ENCODE measurements around the gene RALGAPB. TPM values are rescaled to one million over a fixed set of nuclear protein-coding genes. Genes with fewer than 3 reads are reported as not detected.
A peak's percentile ranks its signal among the peaks of the same experiment; 100 is the strongest.
"Not testable (repeated sequence)": the region's sequence is repeated elsewhere in the genome, so short reads cannot be mapped to it uniquely, and the experiment has no call there.

The RALGAPB gene
- total and polyA plus RNA-seq, 3 experiments from 2014 or later = 13.9 to 35.0 (median 33.8) TPM

DNA sequence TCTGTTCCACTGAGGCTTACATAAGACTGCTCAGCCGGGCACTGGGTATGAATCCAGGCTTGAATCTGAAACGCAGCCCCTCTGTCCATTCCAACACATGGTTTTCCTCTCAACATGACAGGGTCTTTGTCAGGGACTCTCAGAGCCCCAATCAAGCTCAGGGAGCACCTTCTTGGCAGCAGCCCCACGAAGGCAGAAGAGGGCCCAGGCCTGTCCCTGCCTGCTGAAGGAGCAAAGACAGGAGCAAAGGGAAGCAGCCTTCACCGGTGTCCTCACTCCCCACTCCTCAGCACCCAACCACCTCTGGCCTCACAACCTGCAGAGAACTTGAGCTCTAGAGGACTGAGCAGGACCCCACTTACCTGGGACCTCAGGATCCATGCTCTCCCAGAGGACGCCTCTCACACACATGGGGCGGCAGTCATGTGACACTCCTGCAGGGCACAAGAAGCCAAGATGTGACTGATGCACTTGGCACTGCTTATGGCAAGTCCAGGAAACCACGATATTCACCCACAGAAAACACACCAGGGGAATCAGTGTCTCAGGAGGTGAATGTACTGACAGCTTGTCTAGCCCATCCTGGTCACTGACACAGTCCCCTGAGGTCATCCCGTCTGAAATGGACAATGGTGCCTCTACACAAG lies 41.8 kb upstream of the RALGAPB start:
- H3K27me3 Mint-ChIP-seq = no peaks in the 10 kb centered on the region
- peak overlapping the region in 3 of 8 donors; percentile 62 to 99 (median 73) for H3K27ac Mint-ChIP-seq
- Histone ChIP-seq H3K4me1 (ENCODE audit: insufficient read depth, low read length) (peaks cover 26% of the 10 kb centered on the region), H3K9me3 (ENCODE audit: low read length) (no peaks in the 10 kb centered on the region), H3K4me3 (ENCODE audit: low read length) (no peak overlapping the region), H3K36me3 (ENCODE audit: insufficient read depth, low read length) (peaks cover 68% of the 10 kb centered on the region), H3K27ac (ENCODE audit: low read depth, low read length) (no peak overlapping the region), H3K27me3 (ENCODE audit: insufficient read depth, low read length, poor library complexity, severe bottlenecking) (no peaks in the 10 kb centered on the region)
- H3K36me3 Mint-ChIP-seq = peaks cover 6 to 89% (median 21%) of the 10 kb centered on the region in 3 donors
- no peak for DNase-seq
- ChIA-PET POLR2A (no interaction called here), CTCF (interaction anchor here (0.8 to 0.9 kb wide), 2 partner anchors 15 to 41 kb away, joined by 3 to 4 read pairs; partner anchors contain the start of gene RALGAPB)
- peak overlapping the region in 3 of 7 donors; percentile 32 to 69 (median 48) for H3K4me3 Mint-ChIP-seq
- no peaks in the 10 kb centered on the region for H3K9me3 Mint-ChIP-seq
- H3K4me1 Mint-ChIP-seq = peaks cover 39 to 78% (median 58%) of the 10 kb centered on the region in 3 donors

DNA sequence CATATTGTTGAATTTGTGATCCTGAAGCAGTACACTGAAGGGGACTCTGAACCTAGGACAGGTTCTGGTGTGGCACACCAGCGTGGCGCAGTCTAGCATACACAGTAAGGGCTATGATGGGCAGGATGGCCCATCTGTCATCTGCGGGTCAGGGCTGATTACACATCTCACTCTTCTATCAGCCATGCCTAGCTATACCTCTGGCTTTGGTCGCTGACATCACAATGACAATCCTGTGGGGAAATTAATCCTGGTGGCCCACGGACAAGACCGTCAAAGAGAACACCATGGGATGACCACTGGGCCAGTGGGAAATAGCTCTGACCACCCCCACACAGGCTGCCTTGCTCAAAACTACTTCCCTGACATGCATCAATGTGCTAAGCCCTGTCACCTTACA lies 40.4 kb upstream of the RALGAPB start:
- Histone ChIP-seq H3K36me3 (ENCODE audit: insufficient read depth, low read length) (peaks cover 54% of the 10 kb centered on the region), H3K27ac (ENCODE audit: low read depth, low read length) (no peak overlapping the region), H3K4me1 (ENCODE audit: insufficient read depth, low read length) (peaks cover 26% of the 10 kb centered on the region), H3K9me3 (ENCODE audit: low read length) (no peaks in the 10 kb centered on the region), H3K4me3 (ENCODE audit: low read length) (no peak overlapping the region), H3K27me3 (ENCODE audit: insufficient read depth, low read length, poor library complexity, severe bottlenecking) (no peaks in the 10 kb centered on the region)
- Mint-ChIP-seq H3K9me3 (no peaks in the 10 kb centered on the region), H3K27me3 (no peaks in the 10 kb centered on the region), H3K36me3 (peaks cover 6 to 74% (median 17%) of the 10 kb centered on the region in 3 donors), H3K4me3 (peak overlapping the region in 6 of 7 donors; percentile 21 to 56 (median 42)), H3K27ac (peak overlapping the region; percentile 38 to 99 (median 82)), H3K4me1 (peaks cover 33 to 69% (median 51%) of the 10 kb centered on the region in 3 donors)
- CTCF ChIA-PET = interaction anchor here (1.3 kb wide), 1 partner anchor 41 kb away, joined by 5 read pairs; the partner anchor contains the start of gene RALGAPB
- no peak for DNase-seq
- POLR2A ChIA-PET = no interaction called here

DNA sequence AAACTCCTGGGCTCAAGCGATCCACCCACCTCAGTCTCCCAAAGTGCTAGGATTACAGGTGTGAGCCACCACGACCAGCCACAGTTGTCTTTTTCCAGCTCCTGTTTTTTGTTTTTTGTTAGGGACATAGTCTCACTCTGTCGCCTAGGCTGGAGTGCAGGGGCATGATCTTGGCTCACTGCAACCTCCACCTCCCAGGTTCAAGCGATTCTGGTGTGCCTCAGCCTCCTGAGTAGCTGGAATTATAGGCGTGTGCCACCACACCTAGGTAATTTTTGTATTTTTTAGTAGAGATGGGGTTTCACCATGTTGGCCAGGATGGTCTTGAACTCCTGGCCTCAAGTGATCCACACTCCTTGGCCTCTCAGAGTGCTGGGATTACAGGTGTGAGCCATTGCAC lies 39.8 kb upstream of the RALGAPB start:
- POLR2A ChIA-PET; H3K4me3 ChIP-seq (ENCODE audit: low read length); H3K27me3 Mint-ChIP-seq; DNase-seq; H3K27me3 ChIP-seq (ENCODE audit: insufficient read depth, low read length, poor library complexity, severe bottlenecking); H3K27ac ChIP-seq (ENCODE audit: low read depth, low read length); H3K9me3 Mint-ChIP-seq; H3K9me3 ChIP-seq (ENCODE audit: low read length): not testable (repeated sequence)
- H3K36me3 Mint-ChIP-seq = peaks cover 6 to 69% (median 13%) of the 10 kb centered on the region in 3 donors
- Histone ChIP-seq H3K36me3 (ENCODE audit: insufficient read depth, low read length) (peaks cover 48% of the 10 kb centered on the region), H3K4me1 (ENCODE audit: insufficient read depth, low read length) (peaks cover 26% of the 10 kb centered on the region)
- H3K4me1 Mint-ChIP-seq = peaks cover 32 to 64% (median 47%) of the 10 kb centered on the region in 3 donors
- peak overlapping the region in 6 of 8 donors; percentile 81 to 99 (median 98) for H3K27ac Mint-ChIP-seq
- CTCF ChIA-PET = interaction anchor here (1.3 to 3.1 kb wide), 2 partner anchors 15 to 40 kb away, joined by 5 to 85 read pairs; partner anchors contain the start of gene RALGAPB
- H3K4me3 Mint-ChIP-seq = peak overlapping the region in 6 of 7 donors; percentile 8 to 97 (median 62)

DNA sequence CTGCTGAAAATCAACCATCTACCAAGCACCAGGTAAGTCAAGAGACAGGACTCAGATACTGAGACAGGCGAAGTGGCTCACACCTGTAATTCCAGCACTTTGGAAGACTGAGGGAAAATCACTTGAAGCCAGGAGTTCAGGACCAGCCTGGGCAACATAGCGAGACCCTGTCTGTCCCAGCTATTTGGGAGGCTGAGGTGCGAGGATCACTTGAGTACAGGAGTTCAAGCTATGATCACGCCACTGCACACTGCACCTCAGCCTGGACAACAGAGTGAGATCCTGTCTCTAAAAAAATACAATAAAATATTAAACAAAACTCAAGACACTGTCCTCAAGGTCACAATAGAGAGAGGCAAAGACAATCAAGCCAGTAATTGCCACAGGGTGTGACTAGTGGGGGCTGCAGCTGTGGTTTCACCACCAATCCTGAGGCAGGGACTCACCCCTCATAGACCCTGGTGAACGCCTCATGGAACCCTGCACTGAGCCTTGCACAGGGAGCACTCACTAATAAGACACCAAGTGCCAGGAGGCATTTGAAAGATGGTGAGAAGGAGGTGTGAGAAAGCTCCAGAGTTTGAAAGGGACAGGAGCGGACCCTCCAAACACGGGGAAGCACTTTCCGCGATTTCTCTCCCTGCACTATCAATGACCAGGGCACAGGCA lies 39.2 kb upstream of the RALGAPB start:
- H3K27ac Mint-ChIP-seq = peak overlapping the region; percentile 95 to 99 (median 98)
- POLR2A ChIA-PET = interaction anchor here (2.3 kb wide), 2 partner anchors 14 to 40 kb away, joined by 31 to 44 read pairs; partner anchors contain the start of gene RALGAPB
- no peak for DNase-seq
- CTCF ChIA-PET = interaction anchor here (1.2 to 3.1 kb wide), 3 partner anchors 15 to 397 kb away, joined by 3 to 85 read pairs (median 3); no protein-coding TSS in a partner anchor
- no peaks in the 10 kb centered on the region for H3K27me3 ChIP-seq (ENCODE audit: insufficient read depth, low read length, poor library complexity, severe bottlenecking)
- peak overlapping the region; percentile 96 to 99 (median 97) for H3K4me3 Mint-ChIP-seq
- peaks cover 6 to 63% (median 13%) of the 10 kb centered on the region in 3 donors for H3K36me3 Mint-ChIP-seq
- no peaks in the 10 kb centered on the region for H3K9me3 ChIP-seq (ENCODE audit: low read length)
- H3K9me3 Mint-ChIP-seq = no peaks in the 10 kb centered on the region
- H3K27ac ChIP-seq (ENCODE audit: low read depth, low read length) = peak overlapping the region; percentile 77
- peaks cover 29 to 61% (median 47%) of the 10 kb centered on the region in 3 donors for H3K4me1 Mint-ChIP-seq
- peak overlapping the region; percentile 93 for H3K4me3 ChIP-seq (ENCODE audit: low read length)
- H3K4me1 ChIP-seq (ENCODE audit: insufficient read depth, low read length) = peaks cover 26% of the 10 kb centered on the region
- H3K27me3 Mint-ChIP-seq = no peaks in the 10 kb centered on the region
- H3K36me3 ChIP-seq (ENCODE audit: insufficient read depth, low read length) = peaks cover 42% of the 10 kb centered on the region

DNA sequence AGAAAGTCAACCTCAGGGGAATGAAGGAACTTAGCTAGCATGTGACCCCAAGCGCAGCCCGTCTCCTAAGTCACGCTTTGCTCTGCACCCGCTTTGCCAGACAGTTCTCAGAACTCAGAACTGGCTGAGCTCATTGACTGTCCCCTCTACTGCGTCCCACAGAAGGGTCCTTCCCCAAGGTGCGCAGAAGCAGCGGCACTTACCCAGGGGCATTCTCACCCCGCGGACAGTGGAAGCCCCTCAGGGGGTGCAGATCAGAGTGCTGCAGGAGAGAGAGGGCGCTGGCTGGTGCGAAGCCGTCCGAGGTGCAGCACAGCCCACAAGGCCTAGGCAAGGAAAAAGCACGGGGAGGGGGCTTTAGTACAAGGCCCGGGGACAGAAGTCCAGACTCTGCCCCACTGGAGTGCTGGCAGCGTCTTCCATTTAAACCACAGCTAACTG lies 38.3 kb upstream of the RALGAPB start:
- H3K36me3 Mint-ChIP-seq = peaks cover 6 to 54% (median 9%) of the 10 kb centered on the region in 3 donors

DNA sequence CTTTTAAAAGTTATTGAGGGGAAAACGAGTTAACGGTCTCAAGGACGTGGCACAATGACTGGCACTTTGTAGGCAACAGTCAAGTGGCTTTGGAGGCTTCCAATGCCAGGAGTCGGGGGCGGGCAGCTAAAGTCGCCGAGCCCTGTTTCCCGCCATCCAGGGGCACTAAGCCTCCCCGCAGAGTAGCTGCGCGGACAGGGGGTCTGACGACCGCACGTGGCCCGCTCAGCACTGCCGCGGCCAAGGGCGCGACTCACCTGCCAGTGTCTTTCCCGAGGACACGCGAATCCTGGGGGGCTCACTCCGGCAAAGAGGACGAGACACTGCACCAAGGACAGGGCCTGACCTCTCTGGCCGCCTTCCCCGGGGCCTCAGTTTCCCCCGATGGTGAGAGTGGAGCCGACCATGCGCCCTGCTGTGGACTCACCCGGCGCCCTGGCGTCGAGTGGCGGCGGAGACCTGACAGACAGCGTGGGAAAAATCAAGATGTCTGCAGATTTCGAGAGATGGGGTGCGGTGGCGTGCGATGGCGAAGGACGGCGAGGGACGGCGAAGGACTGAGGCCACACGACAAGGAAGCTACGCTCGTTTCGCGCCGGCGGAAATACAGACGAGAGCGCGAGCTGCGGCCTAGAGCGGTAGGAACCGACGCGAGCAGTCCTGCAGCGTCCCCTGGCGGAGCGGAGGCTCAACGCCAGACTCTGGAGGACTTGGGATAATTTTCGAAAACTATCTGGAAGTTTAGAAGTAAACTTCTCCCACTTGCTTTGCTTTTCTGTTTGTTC lies 37.7 kb upstream of the RALGAPB start, which contains the start of gene SNHG17:
Gene SNHG17, minus strand, starts transcription at position 559 of the 785 bp plus-strand sequence.
- Mint-ChIP-seq H3K9me3 (no peaks in the 10 kb centered on the region), H3K27ac (peak within 1 kb of the TSS; percentile 95 to 99 (median 98)), H3K27me3 (peaks cover 6 to 12% of the 10 kb centered on the region in 2 donors), H3K4me3 (peak within 1 kb of the TSS; percentile 96 to 99 (median 97)), H3K4me1 (peaks cover 29 to 47% (median 41%) of the 10 kb centered on the region in 3 donors), H3K36me3 (peaks cover 5 to 48% (median 10%) of the 10 kb centered on the region in 3 donors)
- CTCF ChIA-PET = interaction anchor here (0.8 to 3.1 kb wide), 13 partner anchors 9 to 460 kb away, joined by 3 to 85 read pairs (median 4); partner anchors contain the start of gene RALGAPB
- peak; percentile 83 to 92 (median 85) for DNase-seq
- peaks cover 26% of the 10 kb centered on the region for H3K4me1 ChIP-seq (ENCODE audit: insufficient read depth, low read length)
- no peaks in the 10 kb centered on the region for H3K27me3 ChIP-seq (ENCODE audit: insufficient read depth, low read length, poor library complexity, severe bottlenecking)
- peak within 1 kb of the TSS; percentile 93 for H3K4me3 ChIP-seq (ENCODE audit: low read length)
- H3K27ac ChIP-seq (ENCODE audit: low read depth, low read length) = peak within 1 kb of the TSS; percentile 77
- peaks cover 29% of the 10 kb centered on the region for H3K36me3 ChIP-seq (ENCODE audit: insufficient read depth, low read length)
- H3K9me3 ChIP-seq (ENCODE audit: low read length) = no peaks in the 10 kb centered on the region
- POLR2A ChIA-PET = interaction anchor here (1.5 to 2.3 kb wide), 3 partner anchors 9 to 38 kb away, joined by 3 to 44 read pairs (median 31); partner anchors contain the start of gene RALGAPB

More for the DNA sequence above, 38.3 kb upstream of the RALGAPB start:
- peak in 4 of 5 donors; percentile 3 to 46 (median 17) for DNase-seq
- Histone ChIP-seq H3K27ac (ENCODE audit: low read depth, low read length) (peak overlapping the region; percentile 77), H3K27me3 (ENCODE audit: insufficient read depth, low read length, poor library complexity, severe bottlenecking) (no peaks in the 10 kb centered on the region), H3K9me3 (ENCODE audit: low read length) (no peaks in the 10 kb centered on the region), H3K4me1 (ENCODE audit: insufficient read depth, low read length) (peaks cover 26% of the 10 kb centered on the region), H3K4me3 (ENCODE audit: low read length) (peak overlapping the region; percentile 93), H3K36me3 (ENCODE audit: insufficient read depth, low read length) (peaks cover 34% of the 10 kb centered on the region)
- Mint-ChIP-seq H3K9me3 (no peaks in the 10 kb centered on the region), H3K4me3 (peak overlapping the region; percentile 96 to 99 (median 97)), H3K27me3 (peaks cover 6 to 9% of the 10 kb centered on the region in 2 donors), H3K4me1 (peaks cover 29 to 52% (median 41%) of the 10 kb centered on the region in 3 donors), H3K27ac (peak overlapping the region; percentile 95 to 99 (median 98))
- ChIA-PET POLR2A (interaction anchor here (1.5 to 2.3 kb wide), 3 partner anchors 10 to 39 kb away, joined by 3 to 44 read pairs (median 31); partner anchors contain the start of gene RALGAPB), CTCF (interaction anchor here (1.2 to 3.1 kb wide), 7 partner anchors 10 to 460 kb away, joined by 3 to 85 read pairs (median 4); partner anchors contain the start of gene RALGAPB)

DNA sequence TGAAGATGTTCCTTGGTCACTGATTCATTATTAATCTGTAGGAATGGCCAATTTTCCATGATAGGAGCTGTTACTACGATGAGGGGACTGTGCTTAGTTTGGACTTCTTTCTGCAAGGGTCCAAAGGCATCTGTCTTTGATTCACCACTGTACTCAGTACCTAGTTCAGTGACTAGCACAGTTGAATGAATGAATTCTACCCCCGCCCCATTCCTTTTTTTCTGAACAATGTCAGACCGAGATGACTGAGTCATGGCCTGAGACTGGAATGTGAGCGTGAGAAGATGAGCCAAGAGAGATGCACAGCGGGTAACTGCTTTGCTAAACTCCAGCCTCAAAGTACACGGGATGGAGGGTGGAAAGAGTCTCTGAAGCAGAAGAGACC lies 37.1 kb upstream of the RALGAPB start:
- Mint-ChIP-seq H3K36me3 (peaks cover 5 to 46% (median 10%) of the 10 kb centered on the region in 3 donors), H3K9me3 (no peaks in the 10 kb centered on the region), H3K4me1 (peaks cover 29 to 47% (median 40%) of the 10 kb centered on the region in 3 donors), H3K27ac (peak overlapping the region; percentile 95 to 99 (median 98)), H3K4me3 (peak overlapping the region; percentile 96 to 99 (median 97)), H3K27me3 (peaks cover 8 to 14% of the 10 kb centered on the region in 2 donors)
- Histone ChIP-seq H3K4me3 (ENCODE audit: low read length) (peak overlapping the region; percentile 93), H3K27ac (ENCODE audit: low read depth, low read length) (no peak overlapping the region), H3K9me3 (ENCODE audit: low read length) (no peaks in the 10 kb centered on the region), H3K27me3 (ENCODE audit: insufficient read depth, low read length, poor library complexity, severe bottlenecking) (no peaks in the 10 kb centered on the region), H3K4me1 (ENCODE audit: insufficient read depth, low read length) (peaks cover 26% of the 10 kb centered on the region), H3K36me3 (ENCODE audit: insufficient read depth, low read length) (peaks cover 29% of the 10 kb centered on the region)
- DNase-seq = no peak
- POLR2A ChIA-PET = interaction anchor here (1.5 to 2.3 kb wide), 3 partner anchors 9 to 38 kb away, joined by 3 to 44 read pairs (median 31); partner anchors contain the start of gene RALGAPB
- CTCF ChIA-PET = interaction anchor here (0.8 to 3.1 kb wide), 11 partner anchors 9 to 459 kb away, joined by 3 to 85 read pairs (median 4); partner anchors contain the start of gene RALGAPB
